Neural progenitor cell (in vitro differentiated cells): ENCODE measurements around the gene PRPF8. TPM values are rescaled to one million over a fixed set of nuclear protein-coding genes. Genes with fewer than 3 reads are reported as not detected.

Source experiments
- DNase-seq: peaks from one replicate; pipeline ENCODE4 v3.0.0-alpha.2; 2016; ENCODE audit warnings: low spot score
- H2AFZ ChIP-seq: fragments of 200-600 bp; sonication (generic); replicated peaks from 2 replicates; pipeline ENCODE4 v1.6.1; 2016; ENCODE audit warnings: antibody characterized with exemption
- H3F3A ChIP-seq: fragments of 200-600 bp; sonication (generic); 2 replicates; pipeline ENCODE4 v1.6.1; 2016; ENCODE audit warnings: antibody characterized with exemption, low read depth
- H3K27ac ChIP-seq: fragments of 200-600 bp; sonication (generic); 2 replicates; pipeline ENCODE4 v1.5.1; 2016; ENCODE audit warnings: mild to moderate bottlenecking
- H3K27me3 ChIP-seq: fragments of 200-600 bp; sonication (generic); 2 replicates; pipeline ENCODE4 v1.6.1; 2016; ENCODE audit warnings: mild to moderate bottlenecking, moderate library complexity
- H3K36me3 ChIP-seq: fragments of 200-600 bp; sonication (generic); 2 replicates; pipeline ENCODE4 v1.5.1; 2016
- H3K4me1 ChIP-seq: fragments of 200-600 bp; sonication (generic); 2 replicates; pipeline ENCODE4 v1.6.1; 2016; ENCODE audit warnings: mixed run types
- H3K4me2 ChIP-seq: fragments of 200-600 bp; sonication (generic); 2 replicates; pipeline ENCODE4 v1.6.1; 2016
- H3K4me3 ChIP-seq: fragments of 200-600 bp; sonication (generic); 2 replicates; pipeline ENCODE4 v1.5.1; 2016
- H3K79me2 ChIP-seq: fragments of 200-600 bp; sonication (generic); 2 replicates; pipeline ENCODE4 v1.6.1; 2016; ENCODE audit warnings: low read depth
- H3K9ac ChIP-seq: fragments of 200-600 bp; sonication (generic); 2 replicates; pipeline ENCODE4 v1.6.1; 2016
- H3K9me3 ChIP-seq: fragments of 200-600 bp; sonication (generic); 2 replicates; pipeline ENCODE4 v1.5.1; 2016; ENCODE audit warnings: low read depth
- H4K20me1 ChIP-seq: fragments of 200-600 bp; sonication (generic); 2 replicates; pipeline ENCODE4 v1.6.1; 2016; ENCODE audit warnings: low read depth
- H3K27ac Mint-ChIP-seq: 3 replicates; pipeline ENCODE4 v1.8.0; 2021; ENCODE audit warnings: mixed read lengths
- H3K27me3 Mint-ChIP-seq: 2 replicates; pipeline ENCODE4 v1.8.0; 2022; ENCODE audit warnings: low read depth, mild to moderate bottlenecking, inconsistent platforms, moderate library complexity, mixed read lengths; ENCODE audit not compliant: insufficient read depth
- H3K36me3 Mint-ChIP-seq: 3 replicates; pipeline ENCODE4 v1.8.0; 2021; ENCODE audit warnings: mixed read lengths
- H3K4me1 Mint-ChIP-seq: 3 replicates; pipeline ENCODE4 v1.8.0; 2021; ENCODE audit warnings: mixed read lengths
- H3K4me3 Mint-ChIP-seq: 3 replicates; pipeline ENCODE4 v1.8.0; 2021; ENCODE audit warnings: mild to moderate bottlenecking, moderate library complexity, mixed read lengths
- H3K9me3 Mint-ChIP-seq: 3 replicates; pipeline ENCODE4 v1.8.0; 2020; ENCODE audit warnings: mixed read lengths
- CTCF ChIP-seq: fragments of 200-600 bp; sonication (generic); IDR thresholded peaks from 2 replicates; pipeline ENCODE4 v1.5.1; 2017; ENCODE audit warnings: antibody characterized with exemption, mild to moderate bottlenecking
- EZH2 ChIP-seq: fragments of 200-600 bp; sonication (generic); IDR thresholded peaks from 2 replicates; pipeline ENCODE4 v1.6.1; 2017; ENCODE audit warnings: antibody characterized with exemption, mild to moderate bottlenecking, moderate library complexity
- EZH2phosphoT487 ChIP-seq: fragments of 200-600 bp; sonication (generic); IDR thresholded peaks from 2 replicates; pipeline ENCODE4 v1.6.1; 2017; ENCODE audit warnings: antibody characterized with exemption
- total RNA-seq: library from RNA; depleted of rRNA; stranded (reverse); fragments of >200 nt; gene quantifications from 2 replicates; pipeline ENCODE4 v1.2.3, GENCODE V29; 2015; ENCODE audit warnings: low replicate concordance

PRPF8 gene
- total RNA-seq, 1 donor from 2014 or later = 119 TPM

- Mint-ChIP-seq H3K4me1 (peaks cover 10% of the 10 kb centered on the region), H3K9me3 (no peaks in the 10 kb centered on the region), H3K4me3 (no peak overlapping the region), H3K27ac (no peak overlapping the region), H3K36me3 (no peaks in the 10 kb centered on the region), H3K27me3 (peaks cover 5% of the 10 kb centered on the region)
- Histone ChIP-seq H3K4me1 (no peaks in the 10 kb centered on the region), H3K79me2 (no peaks in the 10 kb centered on the region), H3K4me3 (no peak overlapping the region), H3K9me3 (no peaks in the 10 kb centered on the region), H4K20me1 (no peaks in the 10 kb centered on the region), H3K36me3 (no peaks in the 10 kb centered on the region), H3K27me3 (no peaks in the 10 kb centered on the region), H3F3A (no peaks in the 10 kb centered on the region), H3K27ac (no peak overlapping the region), H3K4me2 (no peak overlapping the region), H2AFZ (no peak overlapping the region), H3K9ac (no peak overlapping the region)
- no peak for DNase-seq
- TF ChIP-seq CTCF = no peak
- no peak for TF ChIP-seq EZH2phosphoT487
- no peak for TF ChIP-seq EZH2
These were observed 45.3 kb upstream of the PRPF8 start for GRCh38 chr17:1729966-1730325.

GRCh38 chr17:1727876-1728630, 43.4 kb upstream of the PRPF8 start:
- no peak overlapping the region for H3K9ac ChIP-seq
- no peak for TF ChIP-seq CTCF
- TF ChIP-seq EZH2phosphoT487 = no peak
- TF ChIP-seq EZH2 = no peak
- DNase-seq = no peak
- H3K27me3 ChIP-seq = no peaks in the 10 kb centered on the region
- no peak overlapping the region for H3K4me3 ChIP-seq
- no peaks in the 10 kb centered on the region for H3K36me3 ChIP-seq
- peaks cover 10% of the 10 kb centered on the region for H3F3A ChIP-seq
- Mint-ChIP-seq H3K36me3 (no peaks in the 10 kb centered on the region), H3K4me1 (peaks cover 10% of the 10 kb centered on the region), H3K4me3 (no peak overlapping the region), H3K27ac (no peak overlapping the region), H3K27me3 (peaks cover 5% of the 10 kb centered on the region), H3K9me3 (no peaks in the 10 kb centered on the region)
- no peak overlapping the region for H2AFZ ChIP-seq
- H4K20me1 ChIP-seq = no peaks in the 10 kb centered on the region
- H3K27ac ChIP-seq = no peak overlapping the region
- no peaks in the 10 kb centered on the region for H3K79me2 ChIP-seq
- no peaks in the 10 kb centered on the region for H3K9me3 ChIP-seq
- H3K4me2 ChIP-seq = no peak overlapping the region
- no peaks in the 10 kb centered on the region for H3K4me1 ChIP-seq

- Mint-ChIP-seq H3K9me3 (no peaks in the 10 kb centered on the region), H3K36me3 (no peaks in the 10 kb centered on the region), H3K4me3 (no peak overlapping the region), H3K27ac (no peak overlapping the region), H3K4me1 (peaks cover 10% of the 10 kb centered on the region), H3K27me3 (peaks cover 5% of the 10 kb centered on the region)
- Histone ChIP-seq H3K9ac (no peak overlapping the region), H2AFZ (no peak overlapping the region), H3K4me2 (no peak overlapping the region), H3K27me3 (no peaks in the 10 kb centered on the region), H3K4me3 (no peak overlapping the region), H3K36me3 (no peaks in the 10 kb centered on the region), H3F3A (peaks cover 12% of the 10 kb centered on the region), H3K27ac (no peak overlapping the region), H3K9me3 (no peaks in the 10 kb centered on the region), H3K79me2 (no peaks in the 10 kb centered on the region), H3K4me1 (no peaks in the 10 kb centered on the region), H4K20me1 (no peaks in the 10 kb centered on the region)
- DNase-seq = no peak
- TF ChIP-seq EZH2 (no peak), EZH2phosphoT487 (no peak), CTCF (no peak)
These were observed 42.7 kb upstream of the PRPF8 start for GRCh38 chr17:1727258-1727789.
